Esophagus squamous epithelium (tissue), 4 donors: ENCODE measurements around the gene CADM1.

Source experiments
- POLR2A ChIP-seq, 4 donors: fragments of 450-650 bp; IDR thresholded peaks; one replicate each; pipeline ENCODE4 v1.6.1; 2017; ENCODE audit warnings: antibody characterized with exemption in 4 of 4, mild to moderate bottlenecking in 4 of 4, moderate library complexity in 3 of 4
- TF ChIP-seq, protein P1 (sequence below), 6 experiments: fragments of 450-650 bp in 4 of 6; fragments of 200-600 bp in 2 of 6; sonication (generic) in 2 of 6; IDR thresholded peaks; one replicate each; pipeline ENCODE4 v1.5.1; 2016 to 2019; ENCODE audit warnings: antibody characterized with exemption in 6 of 6, mild to moderate bottlenecking in 4 of 6, moderate library complexity in 4 of 6

DNA sequence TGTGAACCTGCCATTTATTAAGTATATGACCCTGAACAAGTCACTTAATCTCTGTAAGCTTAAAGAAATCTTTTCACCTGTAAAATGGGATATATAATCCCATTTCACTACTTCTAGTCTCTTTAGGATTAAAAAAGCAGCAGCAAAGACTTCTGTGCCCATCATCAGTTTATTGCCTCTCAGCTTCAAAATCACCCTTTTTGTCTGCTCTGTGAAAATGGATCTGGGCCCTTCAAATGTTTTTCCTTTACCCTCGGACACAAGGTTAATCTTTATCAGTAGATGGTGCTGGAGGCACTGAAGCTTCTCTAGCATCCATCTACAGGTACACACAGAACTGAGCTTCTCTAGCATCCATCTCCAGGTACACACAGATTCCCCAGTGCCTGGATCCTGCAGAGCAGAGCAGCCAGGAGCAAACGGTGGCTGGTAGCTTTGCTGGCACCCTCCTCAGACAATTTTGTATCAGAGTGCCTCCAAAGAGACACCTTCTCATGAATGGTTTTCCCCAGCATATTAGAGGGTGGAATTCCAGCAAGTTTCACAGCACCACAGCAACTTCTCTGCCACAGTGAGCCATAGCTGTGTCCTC lies 56.8 kb downstream of the CADM1 start:
- TF ChIP-seq, protein P1, sequence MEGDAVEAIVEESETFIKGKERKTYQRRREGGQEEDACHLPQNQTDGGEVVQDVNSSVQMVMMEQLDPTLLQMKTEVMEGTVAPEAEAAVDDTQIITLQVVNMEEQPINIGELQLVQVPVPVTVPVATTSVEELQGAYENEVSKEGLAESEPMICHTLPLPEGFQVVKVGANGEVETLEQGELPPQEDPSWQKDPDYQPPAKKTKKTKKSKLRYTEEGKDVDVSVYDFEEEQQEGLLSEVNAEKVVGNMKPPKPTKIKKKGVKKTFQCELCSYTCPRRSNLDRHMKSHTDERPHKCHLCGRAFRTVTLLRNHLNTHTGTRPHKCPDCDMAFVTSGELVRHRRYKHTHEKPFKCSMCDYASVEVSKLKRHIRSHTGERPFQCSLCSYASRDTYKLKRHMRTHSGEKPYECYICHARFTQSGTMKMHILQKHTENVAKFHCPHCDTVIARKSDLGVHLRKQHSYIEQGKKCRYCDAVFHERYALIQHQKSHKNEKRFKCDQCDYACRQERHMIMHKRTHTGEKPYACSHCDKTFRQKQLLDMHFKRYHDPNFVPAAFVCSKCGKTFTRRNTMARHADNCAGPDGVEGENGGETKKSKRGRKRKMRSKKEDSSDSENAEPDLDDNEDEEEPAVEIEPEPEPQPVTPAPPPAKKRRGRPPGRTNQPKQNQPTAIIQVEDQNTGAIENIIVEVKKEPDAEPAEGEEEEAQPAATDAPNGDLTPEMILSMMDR (IDR thresholded peaks at IDR 0.05): no peak
- no peak for TF ChIP-seq POLR2A (IDR thresholded peaks at IDR 0.05)
